SK-N-SH treated with all-trans-retinoic acid at 6 μM for 48 hours (cell line): Measurements from ENCODE around the gene SOWAHC.

Experiments
- ESRRG ChIP-seq: fragments of 250-450 bp; sonication (Bioruptor Pico); IDR thresholded peaks from 2 replicates; pipeline ENCODE4 v1.6.1; 2021; ENCODE audit warnings: mild to moderate bottlenecking
- ISL1 ChIP-seq: fragments of 250-450 bp; sonication (Bioruptor Pico); IDR thresholded peaks from 2 replicates; pipeline ENCODE4 v2.1.2; 2022; ENCODE audit warnings: mild to moderate bottlenecking, moderate library complexity
- TF ChIP-seq, protein P1 (sequence below): fragments of 250-450 bp; sonication (Bioruptor Pico); IDR thresholded peaks from 2 replicates; pipeline ENCODE4 v1.5.1; 2020; ENCODE audit warnings: low read depth, mild to moderate bottlenecking, moderate library complexity

DNA sequence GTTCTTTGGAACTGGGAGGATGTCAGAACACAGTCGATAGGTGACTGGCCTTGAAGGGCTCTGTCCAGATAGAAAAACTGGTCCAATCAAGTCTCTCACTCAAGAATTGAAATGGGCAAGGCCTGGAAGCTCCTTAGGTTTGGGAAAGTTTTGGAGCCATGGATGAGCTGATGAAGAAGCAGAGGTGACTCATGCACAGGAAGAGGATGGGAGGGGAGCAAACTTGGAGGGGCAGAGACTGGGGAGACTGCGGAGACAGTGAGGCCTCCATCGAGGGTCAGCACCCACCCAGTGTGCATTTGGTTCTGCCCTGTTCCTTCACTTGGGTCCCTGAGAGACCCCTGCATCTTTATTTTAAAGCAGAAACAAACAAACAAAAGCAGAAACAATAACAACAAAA is 41.1 kb downstream of the SOWAHC start:
- TF ChIP-seq ESRRG (CRISPR knock-in tag) (no peak), ISL1 (no peak)
- TF ChIP-seq, protein P1, sequence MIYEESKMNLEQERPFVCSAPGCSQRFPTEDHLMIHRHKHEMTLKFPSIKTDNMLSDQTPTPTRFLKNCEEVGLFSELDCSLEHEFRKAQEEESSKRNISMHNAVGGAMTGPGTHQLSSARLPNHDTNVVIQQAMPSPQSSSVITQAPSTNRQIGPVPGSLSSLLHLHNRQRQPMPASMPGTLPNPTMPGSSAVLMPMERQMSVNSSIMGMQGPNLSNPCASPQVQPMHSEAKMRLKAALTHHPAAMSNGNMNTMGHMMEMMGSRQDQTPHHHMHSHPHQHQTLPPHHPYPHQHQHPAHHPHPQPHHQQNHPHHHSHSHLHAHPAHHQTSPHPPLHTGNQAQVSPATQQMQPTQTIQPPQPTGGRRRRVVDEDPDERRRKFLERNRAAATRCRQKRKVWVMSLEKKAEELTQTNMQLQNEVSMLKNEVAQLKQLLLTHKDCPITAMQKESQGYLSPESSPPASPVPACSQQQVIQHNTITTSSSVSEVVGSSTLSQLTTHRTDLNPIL (CRISPR knock-in tag) = no peak
